Endodermal cell (in vitro differentiated cells): ENCODE measurements around the gene N4BP2L2. TPM values are rescaled to one million over a fixed set of nuclear protein-coding genes. Genes with fewer than 3 reads are reported as not detected.

Source experiments
- DNase-seq: peaks from one replicate; pipeline ENCODE4 v3.0.0-alpha.2; 2017
- H3K27ac ChIP-seq: 2 replicates; pipeline ENCODE4 v1.5.1; 2013; ENCODE audit warnings: mild to moderate bottlenecking, low read depth, low read length, moderate library complexity
- H3K27me3 ChIP-seq: 2 replicates; pipeline ENCODE4 v1.6.1; 2013; ENCODE audit warnings: mild to moderate bottlenecking, low read length, moderate library complexity; ENCODE audit not compliant: insufficient read depth, control insufficient read depth, poor library complexity, severe bottlenecking
- H3K36me3 ChIP-seq: 2 replicates; pipeline ENCODE4 v1.7.0; 2013; ENCODE audit warnings: mild to moderate bottlenecking, low read length, moderate library complexity; ENCODE audit not compliant: control insufficient read depth, insufficient read depth
- H3K4me1 ChIP-seq: one replicate; pipeline ENCODE4 v1.7.0; 2013; ENCODE audit warnings: low read length; ENCODE audit not compliant: control insufficient read depth, insufficient read depth
- H3K4me3 ChIP-seq: 2 replicates; pipeline ENCODE4 v1.5.1; 2013; ENCODE audit warnings: mild to moderate bottlenecking, low read length, moderate library complexity
- H3K9ac ChIP-seq: 2 replicates; pipeline ENCODE4 v1.6.1; 2013; ENCODE audit warnings: mild to moderate bottlenecking, low read length, moderate library complexity; ENCODE audit not compliant: poor library complexity, severe bottlenecking; ENCODE audit errors: extremely low read depth
- H3K9me3 ChIP-seq: 2 replicates; pipeline ENCODE4 v1.6.1; 2013; ENCODE audit warnings: mild to moderate bottlenecking, low read length, moderate library complexity; ENCODE audit not compliant: control insufficient read depth
- H3K27ac Mint-ChIP-seq: 2 replicates; pipeline ENCODE4 v1.8.0; 2020; ENCODE audit warnings: mixed read lengths
- H3K27me3 Mint-ChIP-seq: 2 replicates; pipeline ENCODE4 v1.8.0; 2021; ENCODE audit warnings: mild to moderate bottlenecking, mixed read lengths; ENCODE audit not compliant: insufficient read depth
- H3K36me3 Mint-ChIP-seq: 2 replicates; pipeline ENCODE4 v1.8.0; 2020; ENCODE audit warnings: low read depth, mixed read lengths
- H3K4me1 Mint-ChIP-seq: 2 replicates; pipeline ENCODE4 v1.8.0; 2020; ENCODE audit warnings: mixed read lengths
- H3K4me3 Mint-ChIP-seq: 2 replicates; pipeline ENCODE4 v1.8.0; 2020; ENCODE audit warnings: mild to moderate bottlenecking, moderate library complexity, mixed read lengths
- H3K9me3 Mint-ChIP-seq: 2 replicates; pipeline ENCODE4 v1.8.0; 2020; ENCODE audit warnings: mild to moderate bottlenecking, mixed read lengths
- CTCF ChIP-seq: fragments of 200-600 bp; sonication (generic); conservative IDR thresholded peaks from 2 replicates; pipeline ENCODE4 v1.5.0; 2021; ENCODE audit warnings: antibody characterized with exemption, mild to moderate bottlenecking
- WGBS, 2 experiments: methylation state at CpG; one replicate each; pipeline versions ENCODE4 v1.1.5 to v1.1.7; 2013; ENCODE audit warnings: missing lambda C conversion rate in 2 of 2, mixed read lengths in 1 of 2; ENCODE audit not compliant: insufficient coverage in 1 of 2, insufficient read length in 1 of 2; 5-methylcytosine and 5-hydroxymethylcytosine counted together
- total RNA-seq, 2 donors: library from RNA; stranded (reverse); fragmentation: NEBNext Ultra II Directional in 1 of 2; extraction: Animal tissue kit (Norgen Biotek cat#: 25700) in 1 of 2; gene quantifications; 2 replicates in 1 of 2; 3 replicates in 1 of 2; pipeline ENCODE4 v1.2.1, GENCODE V29; 2021

Gene N4BP2L2
- total RNA-seq, 2 donors from 2014 or later = 70.4 to 92.8 TPM

- Histone ChIP-seq H3K36me3 (no peaks in the 10 kb centered on the region), H3K9ac (no peak overlapping the region), H3K27ac (no peak overlapping the region), H3K4me1 (no peaks in the 10 kb centered on the region), H3K9me3 (peaks cover 24% of the 10 kb centered on the region), H3K4me3 (no peak overlapping the region), H3K27me3 (no peaks in the 10 kb centered on the region)
- DNase-seq = no peak
- peaks cover 6% of the 10 kb centered on the region for H3K36me3 Mint-ChIP-seq
- TF ChIP-seq CTCF = no peak
- no peak overlapping the region for H3K27ac Mint-ChIP-seq
- no peaks in the 10 kb centered on the region for H3K27me3 Mint-ChIP-seq
- 86% methylated on average over 2 of the region's 2 CpGs; no CpG with 5 or more reads in 1 of the 2 experiments for WGBS, 2 experiments
- H3K4me1 Mint-ChIP-seq = no peaks in the 10 kb centered on the region
- peaks cover 19% of the 10 kb centered on the region for H3K9me3 Mint-ChIP-seq
- no peak overlapping the region for H3K4me3 Mint-ChIP-seq
These were observed 82.0 kb downstream of the N4BP2L2 start for GRCh38 chr13:32456591-32456990.

GRCh38 chr13:32455594-32455903 lies 83.0 kb downstream of the N4BP2L2 start:
- 92 to 100% methylated on average over 2 of the region's 2 CpGs for WGBS, 2 experiments

GRCh38 chr13:32454886-32455593 lies 83.6 kb downstream of the N4BP2L2 start:
- Histone ChIP-seq H3K9ac (no peak overlapping the region), H3K9me3 (peaks cover 26% of the 10 kb centered on the region), H3K4me3 (no peak overlapping the region), H3K4me1 (no peaks in the 10 kb centered on the region), H3K36me3 (no peaks in the 10 kb centered on the region), H3K27ac (no peak overlapping the region), H3K27me3 (no peaks in the 10 kb centered on the region)
- Mint-ChIP-seq H3K9me3 (peaks cover 23% of the 10 kb centered on the region), H3K4me1 (no peaks in the 10 kb centered on the region), H3K27me3 (no peaks in the 10 kb centered on the region), H3K36me3 (peaks cover 6% of the 10 kb centered on the region), H3K4me3 (no peak overlapping the region), H3K27ac (no peak overlapping the region)
- DNase-seq = no peak
- WGBS, 2 experiments = 84 to 88% methylated on average over 4 to 8 of the region's 8 CpGs
- TF ChIP-seq CTCF = no peak

More at GRCh38 chr13:32455594-32455903, 83.0 kb downstream of the N4BP2L2 start:
- no peak overlapping the region for H3K27ac ChIP-seq
- no peaks in the 10 kb centered on the region for H3K36me3 ChIP-seq
- no peak overlapping the region for H3K4me3 ChIP-seq
- no peaks in the 10 kb centered on the region for H3K27me3 Mint-ChIP-seq
- no peak overlapping the region for H3K27ac Mint-ChIP-seq
- peaks cover 26% of the 10 kb centered on the region for H3K9me3 ChIP-seq
- peaks cover 6% of the 10 kb centered on the region for H3K36me3 Mint-ChIP-seq
- H3K4me3 Mint-ChIP-seq = no peak overlapping the region
- H3K9ac ChIP-seq = no peak overlapping the region
- peaks cover 23% of the 10 kb centered on the region for H3K9me3 Mint-ChIP-seq
- H3K27me3 ChIP-seq = no peaks in the 10 kb centered on the region
- no peak for TF ChIP-seq CTCF
- H3K4me1 Mint-ChIP-seq = no peaks in the 10 kb centered on the region
- no peaks in the 10 kb centered on the region for H3K4me1 ChIP-seq
- DNase-seq = no peak
